WI38 (cell line): Measurements from ENCODE around the gene FBXO47.
"Not testable (repeated sequence)": the region's sequence is repeated elsewhere in the genome, so short reads cannot be mapped to it uniquely, and the experiment has no call there.

Experiments used
- H3K4me3 ChIP-seq: 2 replicates; pipeline ENCODE4 v1.5.1; 2011; ENCODE audit warnings: low read depth, mild to moderate bottlenecking, control low read depth, low read length
- TF ChIP-seq, protein P1 (sequence below): IDR thresholded peaks from 2 replicates; pipeline ENCODE4 v1.5.1; 2012; ENCODE audit warnings: low read depth, mild to moderate bottlenecking, control low read depth, low read length

Gene FBXO47

DNA sequence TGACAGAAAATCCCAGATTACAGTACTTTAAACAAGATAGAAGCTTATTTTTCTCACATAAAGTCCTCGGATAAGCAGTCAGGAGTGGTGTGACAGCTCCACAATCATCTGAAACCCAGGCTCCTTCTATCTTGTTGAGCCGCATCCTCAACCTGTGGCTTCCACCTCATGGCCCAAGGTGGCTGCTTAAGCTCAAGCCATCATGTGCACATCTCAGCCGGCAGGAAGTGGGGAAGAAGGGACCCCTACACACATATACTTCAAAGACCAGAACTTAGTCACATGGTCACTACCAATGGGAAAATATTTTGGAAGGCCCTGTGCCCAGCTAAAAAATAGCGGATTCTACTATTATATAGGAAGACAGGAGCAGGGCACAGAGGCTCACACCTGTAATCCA lies 11.0 kb upstream of the FBXO47 start:
- no peak overlapping the region for H3K4me3 ChIP-seq
- TF ChIP-seq, protein P1, sequence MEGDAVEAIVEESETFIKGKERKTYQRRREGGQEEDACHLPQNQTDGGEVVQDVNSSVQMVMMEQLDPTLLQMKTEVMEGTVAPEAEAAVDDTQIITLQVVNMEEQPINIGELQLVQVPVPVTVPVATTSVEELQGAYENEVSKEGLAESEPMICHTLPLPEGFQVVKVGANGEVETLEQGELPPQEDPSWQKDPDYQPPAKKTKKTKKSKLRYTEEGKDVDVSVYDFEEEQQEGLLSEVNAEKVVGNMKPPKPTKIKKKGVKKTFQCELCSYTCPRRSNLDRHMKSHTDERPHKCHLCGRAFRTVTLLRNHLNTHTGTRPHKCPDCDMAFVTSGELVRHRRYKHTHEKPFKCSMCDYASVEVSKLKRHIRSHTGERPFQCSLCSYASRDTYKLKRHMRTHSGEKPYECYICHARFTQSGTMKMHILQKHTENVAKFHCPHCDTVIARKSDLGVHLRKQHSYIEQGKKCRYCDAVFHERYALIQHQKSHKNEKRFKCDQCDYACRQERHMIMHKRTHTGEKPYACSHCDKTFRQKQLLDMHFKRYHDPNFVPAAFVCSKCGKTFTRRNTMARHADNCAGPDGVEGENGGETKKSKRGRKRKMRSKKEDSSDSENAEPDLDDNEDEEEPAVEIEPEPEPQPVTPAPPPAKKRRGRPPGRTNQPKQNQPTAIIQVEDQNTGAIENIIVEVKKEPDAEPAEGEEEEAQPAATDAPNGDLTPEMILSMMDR: no peak

DNA sequence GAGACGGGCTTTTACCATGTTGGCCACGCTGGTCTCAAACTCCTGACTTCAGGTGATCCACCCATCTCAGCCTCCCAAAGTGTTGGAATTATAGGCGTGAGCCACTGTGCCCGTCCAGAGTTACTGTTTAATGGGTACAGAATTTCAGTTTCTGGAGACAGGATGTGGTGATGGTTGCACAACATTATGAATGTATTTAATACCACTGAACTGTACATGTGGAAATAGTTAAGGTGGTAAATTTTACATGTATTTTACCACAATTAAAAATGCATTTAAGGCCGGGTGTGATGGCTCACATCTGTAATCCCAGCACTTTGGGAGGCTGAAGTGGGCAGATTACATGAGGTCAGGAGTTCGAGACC lies 9.0 kb upstream of the FBXO47 start:
- not testable (repeated sequence) for H3K4me3 ChIP-seq

GRCh38 chr17:38970804-38971203 lies 3.6 kb upstream of the FBXO47 start:
- TF ChIP-seq, protein P1: no peak
- no peak overlapping the region for H3K4me3 ChIP-seq

DNA sequence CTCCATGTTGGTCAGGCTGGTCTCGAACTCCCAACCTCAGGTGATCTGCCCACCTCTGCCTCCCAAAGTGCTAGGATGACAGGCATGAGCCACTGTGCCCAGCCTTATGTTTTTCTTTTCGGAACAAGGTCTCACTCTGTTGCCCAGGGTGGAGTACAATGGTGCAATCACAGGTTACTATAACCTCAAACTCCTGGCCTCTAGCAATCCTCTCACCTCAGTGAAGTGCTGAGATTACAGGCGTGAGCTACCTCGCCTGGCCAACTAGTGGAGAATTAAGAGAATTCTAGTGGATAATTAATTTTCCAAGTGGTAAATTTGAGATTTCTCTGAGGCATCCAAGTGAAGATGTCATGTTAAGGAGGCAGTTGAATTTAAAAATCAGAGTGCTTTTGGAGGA lies 2.9 kb upstream of the FBXO47 start:
- TF ChIP-seq, protein P1: no peak
- H3K4me3 ChIP-seq: no peak overlapping the region

DNA sequence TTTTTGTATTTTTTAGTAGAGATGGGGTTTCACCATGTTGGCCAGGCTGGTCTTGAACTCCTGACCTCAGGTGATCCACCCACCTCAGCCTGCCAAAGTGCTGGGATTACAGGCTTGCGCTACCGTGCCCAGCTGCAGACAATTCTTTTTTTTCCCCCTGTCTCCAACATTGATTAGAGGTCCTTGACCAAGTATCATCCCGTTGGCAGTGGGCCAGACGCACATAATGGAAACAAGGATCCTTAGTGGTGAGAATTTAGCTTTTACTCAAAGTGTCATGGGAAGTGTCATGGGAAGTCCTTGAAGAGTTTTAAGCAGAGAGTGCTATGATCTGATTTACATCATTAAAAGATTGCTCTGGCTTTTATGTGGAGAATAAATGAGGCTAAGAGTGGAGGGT lies 2.1 kb upstream of the FBXO47 start:
- H3K4me3 ChIP-seq: no peak overlapping the region
- TF ChIP-seq, protein P1: no peak

GRCh38 chr17:38961413-38961812 lies 5.8 kb downstream of the FBXO47 start:
- no peak overlapping the region for H3K4me3 ChIP-seq
- TF ChIP-seq, protein P1: no peak

- TF ChIP-seq, protein P1: no peak
- H3K4me3 ChIP-seq: no peak overlapping the region
Observed at GRCh38 chr17:38960402-38960801, 6.8 kb downstream of the FBXO47 start.

DNA sequence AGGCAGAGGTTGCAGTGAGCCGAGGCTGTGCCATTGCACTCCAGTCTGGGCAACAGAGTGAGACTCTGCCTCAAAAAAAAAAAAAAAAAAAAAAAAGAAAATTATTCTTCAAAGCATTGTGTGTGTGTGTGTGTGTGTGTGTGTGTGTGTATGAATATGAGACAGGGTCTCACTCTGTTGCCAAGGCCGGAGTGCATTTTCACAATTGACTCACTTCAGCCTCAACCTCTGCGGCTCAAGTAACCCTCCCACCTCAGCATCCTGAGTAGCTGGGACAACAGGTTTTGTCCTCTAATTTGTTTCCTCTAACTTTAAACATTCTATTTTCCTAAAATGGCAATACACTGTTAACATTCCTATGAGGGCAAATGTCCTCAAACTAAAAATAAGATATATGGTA lies 7.7 kb downstream of the FBXO47 start:
- TF ChIP-seq, protein P1: no peak
- no peak overlapping the region for H3K4me3 ChIP-seq
